GM20000 (cell line): ENCODE data around the gene SURF2.

Source experiments
- DNase-seq: peaks from one replicate; pipeline ENCODE4 v3.0.0; 2012; ENCODE audit warnings: low spot score
- CTCF ChIP-seq: IDR thresholded peaks from 2 replicates; pipeline ENCODE4 v1.5.1; 2012; ENCODE audit warnings: mild to moderate bottlenecking, control low read depth; ENCODE audit errors: extremely low read depth, missing control alignments

SURF2 gene

DNA sequence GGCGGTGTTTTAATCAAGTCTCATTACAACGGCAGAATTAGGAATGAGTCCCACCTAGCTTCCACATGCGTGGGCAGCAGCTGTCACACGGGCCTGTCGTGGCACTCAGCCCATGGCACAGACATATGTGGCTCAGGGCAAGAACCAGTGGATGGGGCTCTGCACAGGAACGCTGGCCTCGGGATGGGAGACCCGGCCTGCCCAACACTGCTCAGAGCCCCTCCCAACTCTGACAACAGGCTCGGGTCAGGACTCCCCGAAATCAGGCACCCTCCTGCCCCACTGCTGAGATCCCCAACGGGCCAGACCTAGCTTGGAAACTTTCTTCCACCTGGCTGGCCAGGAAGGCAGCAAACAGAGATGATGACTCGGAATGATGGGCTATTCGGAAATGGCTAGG is 15.4 kb upstream of the SURF2 start:
- no peak for DNase-seq
- TF ChIP-seq CTCF: no peak

DNA sequence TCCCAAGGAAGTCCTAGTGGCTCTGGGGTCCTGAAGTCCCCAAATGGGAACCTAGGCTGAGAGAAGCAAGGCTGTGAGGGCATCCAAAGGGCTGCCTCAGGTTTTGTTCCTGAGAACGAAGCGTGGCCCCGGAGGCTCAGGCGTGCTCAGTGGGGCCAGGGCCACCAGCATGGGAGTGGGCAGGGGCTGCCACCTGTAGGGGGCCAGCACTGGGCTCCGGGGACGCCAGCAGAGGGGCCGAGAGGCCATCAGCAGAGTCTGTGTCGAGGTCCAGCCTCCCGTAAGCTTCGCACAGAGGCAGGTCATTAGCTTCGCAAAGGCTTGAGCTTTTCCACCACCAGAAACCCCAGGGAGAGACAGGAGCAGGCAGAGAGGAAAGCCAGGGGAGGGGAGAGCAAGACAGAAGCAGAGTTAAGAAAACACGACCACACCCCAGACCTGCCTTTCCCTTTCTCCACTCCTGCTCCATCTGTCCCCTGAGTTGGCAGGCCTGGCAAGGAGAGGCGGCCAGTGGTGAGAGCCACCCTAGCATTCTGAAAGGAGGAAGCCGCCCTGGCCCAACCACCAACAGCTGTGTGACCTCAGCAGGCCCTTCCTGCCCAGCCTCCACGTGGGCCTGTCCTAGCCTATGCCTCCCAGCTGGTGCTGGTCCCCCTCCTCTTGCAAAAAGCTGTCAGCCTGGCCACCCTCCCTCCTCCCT is 14.8 kb upstream of the SURF2 start:
- DNase-seq: no peak
- no peak for TF ChIP-seq CTCF

DNA sequence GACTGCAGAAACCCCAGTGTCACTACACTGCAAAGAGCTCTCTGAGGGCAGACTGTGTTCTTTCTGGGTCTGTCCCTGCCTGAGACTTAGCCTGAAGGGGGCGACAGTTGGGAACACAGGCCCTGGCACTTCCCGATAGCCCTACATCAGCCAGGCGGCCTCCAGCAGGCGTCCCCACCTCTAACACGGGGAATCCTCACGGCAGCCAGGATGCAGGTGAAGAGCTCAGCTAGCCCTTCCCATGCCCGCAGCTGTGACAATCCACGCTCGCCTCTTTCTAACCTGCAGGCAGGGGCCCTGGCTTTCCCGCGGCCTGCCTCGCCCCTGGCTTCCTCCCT is 14.3 kb upstream of the SURF2 start:
- DNase-seq: no peak

GRCh38 chr9:133342570-133342969 is 13.8 kb upstream of the SURF2 start:
- no peak for DNase-seq
- no peak for TF ChIP-seq CTCF

More for the DNA sequence above, 14.3 kb upstream of the SURF2 start:
- TF ChIP-seq CTCF: no peak

DNA sequence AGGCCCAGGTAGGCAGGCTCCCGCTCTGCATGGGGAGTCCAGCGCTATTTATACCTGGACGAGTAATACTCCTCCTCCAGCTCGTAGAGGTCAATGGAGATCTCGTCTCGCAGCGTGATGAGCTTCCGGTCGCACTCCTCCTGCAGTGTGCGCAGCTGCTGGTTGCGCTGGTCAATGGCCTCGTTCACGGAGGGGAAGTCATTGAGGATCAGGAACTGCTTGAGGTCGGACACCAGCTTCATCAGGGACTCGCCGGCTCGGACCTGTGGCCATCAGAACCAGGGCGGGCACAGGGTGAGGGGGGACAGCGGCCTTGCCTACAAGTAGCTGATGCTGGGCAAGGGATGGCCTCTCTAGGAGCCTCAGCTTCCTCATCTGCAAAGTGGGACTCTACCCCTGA is 12.3 kb upstream of the SURF2 start:
- TF ChIP-seq CTCF: no peak

GRCh38 chr9:133344979-133345378 is 11.4 kb upstream of the SURF2 start:
- no peak for TF ChIP-seq CTCF

More for the DNA sequence above, 12.3 kb upstream of the SURF2 start:
- no peak for DNase-seq

GRCh38 chr9:133345596-133345995 is 10.8 kb upstream of the SURF2 start:
- no peak for DNase-seq
- no peak for TF ChIP-seq CTCF

More at GRCh38 chr9:133344979-133345378, 11.4 kb upstream of the SURF2 start:
- no peak for DNase-seq
